Cerebellar nuclear complex (tissue), 1 donor: Measurements from ENCODE around the gene GBA2.

Experiments
- DNase-seq, 2 experiments: peaks; one replicate each; lab custom pipeline; 2025; lab: John Stamatoyannopoulos, UW

Gene GBA2

DNA sequence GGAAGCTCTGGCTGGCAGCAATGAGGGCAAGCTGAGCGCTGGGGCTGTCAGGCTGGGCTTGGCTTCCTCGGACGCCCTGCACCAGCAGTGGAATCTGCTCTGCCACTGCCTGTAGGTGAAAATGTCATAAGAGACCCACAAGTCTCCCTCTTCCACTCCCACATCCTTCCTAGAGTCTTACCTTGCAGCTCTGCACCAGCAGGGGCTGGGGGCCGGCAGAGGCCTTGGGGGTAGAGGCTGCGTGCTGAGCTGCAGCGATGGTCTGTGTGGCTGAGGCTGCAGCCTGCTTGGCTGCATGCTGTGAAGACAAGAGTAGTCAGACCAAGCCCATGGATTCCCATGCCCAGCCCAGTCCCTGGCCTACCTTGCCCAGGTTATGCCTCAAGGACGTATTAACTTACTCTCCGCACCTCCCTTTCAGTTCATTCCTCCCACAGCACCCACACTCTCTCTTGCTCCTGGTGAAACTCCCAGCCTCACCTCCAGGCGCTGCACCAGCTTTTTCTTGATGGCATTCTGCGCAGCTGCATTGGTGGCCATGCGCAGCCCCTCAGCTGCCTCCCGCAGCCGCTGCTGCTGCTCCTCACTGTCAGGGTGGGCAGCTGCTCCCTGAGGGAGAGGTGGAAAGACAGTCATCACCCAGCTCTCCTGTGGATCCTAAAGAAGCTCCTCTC lies 34.3 kb downstream of the GBA2 start:
- no peak for DNase-seq

DNA sequence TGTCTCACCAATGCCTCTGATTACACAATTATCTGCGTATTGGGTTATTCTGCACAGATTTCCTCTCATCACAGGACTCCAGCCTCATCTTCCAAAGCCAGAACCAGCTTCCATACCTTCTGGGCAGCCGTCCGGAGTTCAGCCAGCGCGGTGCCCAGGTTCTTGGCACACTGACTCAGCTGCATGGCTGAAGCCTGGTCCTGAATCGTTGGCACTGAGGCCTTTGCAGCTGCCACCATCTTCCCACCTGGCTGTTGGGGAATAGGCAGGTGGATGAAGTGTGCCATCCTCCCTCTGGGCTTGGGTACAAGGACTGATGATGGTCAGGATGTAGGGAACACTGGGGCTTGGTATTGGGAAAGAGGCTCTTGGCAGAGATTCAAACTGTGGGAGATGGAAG lies 34.9 kb downstream of the GBA2 start:
- no peak for DNase-seq

- DNase-seq: no peak
Observed at GRCh38 chr9:35713578-35713977, 35.5 kb downstream of the GBA2 start.

GRCh38 chr9:35712762-35713400 lies 36.1 kb downstream of the GBA2 start:
- no peak for DNase-seq

- DNase-seq: no peak
Observed at GRCh38 chr9:35711501-35712428, 37.3 kb downstream of the GBA2 start.

- DNase-seq: no peak
Observed at GRCh38 chr9:35710818-35711500, 38.1 kb downstream of the GBA2 start.

- no peak for DNase-seq
Observed at GRCh38 chr9:35708146-35708545, 40.9 kb downstream of the GBA2 start.

- no peak for DNase-seq
Observed at GRCh38 chr9:35706951-35707350, 42.1 kb downstream of the GBA2 start.

- peak; percentile 48 to 73 for DNase-seq
Observed at GRCh38 chr9:35705836-35706430, 43.1 kb downstream of the GBA2 start.

DNA sequence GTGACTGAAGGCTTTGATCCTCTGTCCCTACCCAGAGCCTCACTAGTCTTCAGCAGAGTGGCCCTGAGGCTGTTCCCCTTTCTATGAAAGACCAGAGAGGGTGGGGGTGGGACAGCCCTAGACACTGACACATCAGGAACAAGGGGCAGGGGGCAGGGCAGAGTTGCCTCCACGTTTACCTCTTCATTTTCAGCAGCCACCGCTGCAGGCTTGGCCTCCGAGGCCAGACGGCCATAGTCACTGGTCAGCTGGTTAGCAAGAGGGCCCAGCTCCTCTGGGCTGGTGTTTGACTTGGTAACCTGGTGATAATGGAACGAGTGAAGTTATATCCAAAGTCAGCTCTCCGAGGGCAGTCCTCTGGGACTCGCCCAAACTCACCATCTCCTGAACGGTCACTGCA lies 43.7 kb downstream of the GBA2 start:
- no peak for DNase-seq

- DNase-seq: no peak
Observed at GRCh38 chr9:35703906-35704672, 44.9 kb downstream of the GBA2 start.

DNA sequence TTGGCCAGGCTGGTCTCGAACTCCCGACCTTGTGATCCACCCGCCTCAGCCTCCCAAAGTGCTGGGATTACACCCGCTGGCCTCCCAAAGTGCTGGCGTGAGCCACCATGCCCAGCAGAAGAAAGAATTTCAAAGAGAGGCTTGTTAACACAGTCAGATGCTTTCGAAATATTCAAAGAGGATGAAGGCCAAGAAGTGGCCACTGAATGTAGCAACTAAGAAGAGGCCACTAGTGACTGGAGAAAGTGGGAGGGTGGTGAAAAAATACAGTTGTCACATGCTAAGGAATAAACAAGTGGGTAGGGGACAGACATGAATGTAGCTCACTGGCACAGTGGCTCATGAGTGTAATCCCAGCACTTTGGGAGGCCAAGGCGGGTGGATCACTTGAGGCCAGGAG lies 46.3 kb downstream of the GBA2 start:
- no peak for DNase-seq

GRCh38 chr9:35700942-35701341 lies 48.1 kb downstream of the GBA2 start:
- no peak for DNase-seq

- DNase-seq: no peak
Observed at GRCh38 chr9:35700031-35700430, 49.0 kb downstream of the GBA2 start.

- no peak for DNase-seq
Observed at GRCh38 chr9:35698231-35698630, 50.8 kb downstream of the GBA2 start.

GRCh38 chr9:35697486-35697885 lies 51.5 kb downstream of the GBA2 start:
- DNase-seq: no peak

- DNase-seq: peak in 1 of 2 experiments; percentile 39
Observed at GRCh38 chr9:35696520-35697215, 52.4 kb downstream of the GBA2 start.

DNA sequence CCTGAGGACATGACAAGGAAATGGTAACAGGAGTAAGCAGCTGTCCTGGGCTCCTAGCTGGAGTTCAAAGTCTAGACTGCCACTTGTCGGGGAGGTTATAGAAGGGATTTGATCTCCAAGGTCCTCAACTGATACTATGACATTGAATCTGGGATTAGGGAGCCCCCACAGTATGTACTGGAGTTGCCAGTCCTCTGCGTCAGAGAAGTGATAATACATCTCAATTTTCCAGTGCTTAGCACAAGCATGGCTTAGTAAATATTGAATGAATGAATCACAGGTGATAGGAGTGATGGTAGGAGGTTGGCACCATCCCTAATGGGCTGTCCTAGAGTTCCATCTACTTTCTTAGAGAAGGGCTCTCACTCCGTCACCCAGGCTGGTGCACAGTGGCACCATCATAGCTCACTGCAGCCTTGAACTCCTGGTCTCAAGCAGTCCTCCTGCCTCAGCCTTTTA lies 53.1 kb downstream of the GBA2 start:
- DNase-seq: no peak

- DNase-seq: no peak
Observed at GRCh38 chr9:35691757-35692301, 57.2 kb downstream of the GBA2 start.

DNA sequence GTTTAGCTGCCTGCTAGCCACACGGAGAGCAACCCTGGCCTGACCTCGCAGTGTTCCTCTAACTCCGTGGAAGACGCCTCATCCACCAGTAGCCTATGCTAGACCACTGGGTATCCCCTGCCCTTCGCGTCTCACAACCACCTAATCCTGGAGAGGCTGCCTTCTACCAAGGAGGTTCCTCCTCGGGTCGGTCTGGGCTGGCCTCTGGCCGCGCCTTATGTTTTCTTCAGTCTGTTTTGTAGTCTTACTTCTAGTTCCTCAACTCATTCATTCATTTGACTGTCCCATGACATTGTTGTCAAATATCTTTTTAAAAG lies 57.7 kb downstream of the GBA2 start:
- no peak for DNase-seq
